DOHH2 (cell line): ENCODE data around the gene JAML.

ENCODE experiments used
- H3F3A ChIP-seq: fragments of 200-600 bp; sonication (generic), shearing (Covaris generic); 2 replicates; pipeline ENCODE4 v1.6.0; 2016; ENCODE audit warnings: antibody characterized with exemption, mild to moderate bottlenecking; ENCODE audit not compliant: control insufficient read depth, insufficient read depth
- H3K27ac ChIP-seq: fragments of 200-600 bp; sonication (generic); 2 replicates; pipeline ENCODE4 v1.5.1; 2014; ENCODE audit warnings: low read depth, mild to moderate bottlenecking, low read length, moderate library complexity
- H3K27me3 ChIP-seq: fragments of 200-600 bp; sonication (generic); 2 replicates; pipeline ENCODE4 v1.6.1; 2014; ENCODE audit warnings: mild to moderate bottlenecking, low read length, mixed read lengths; ENCODE audit not compliant: control insufficient read depth
- H3K36me3 ChIP-seq: fragments of 200-600 bp; sonication (generic); 2 replicates; pipeline ENCODE4 v1.6.1; 2014; ENCODE audit warnings: mild to moderate bottlenecking, low read length, moderate library complexity, mixed read lengths; ENCODE audit not compliant: control insufficient read depth
- H3K4me1 ChIP-seq: fragments of 200-600 bp; sonication (generic); 2 replicates; pipeline ENCODE4 v1.6.1; 2014; ENCODE audit warnings: mild to moderate bottlenecking, low read length, mixed read lengths; ENCODE audit not compliant: control insufficient read depth
- H3K4me2 ChIP-seq: fragments of 200-600 bp; sonication (generic); 2 replicates; pipeline ENCODE4 v1.6.0; 2014; ENCODE audit warnings: mild to moderate bottlenecking, low read length, moderate library complexity
- H3K4me3 ChIP-seq: fragments of 200-600 bp; sonication (generic); 2 replicates; pipeline ENCODE4 v1.5.1; 2014; ENCODE audit warnings: mild to moderate bottlenecking, low read length, mixed read lengths
- H3K79me2 ChIP-seq: fragments of 200-600 bp; sonication (generic); 2 replicates; pipeline ENCODE4 v1.6.1; 2014; ENCODE audit warnings: mild to moderate bottlenecking, low read length, mixed read lengths; ENCODE audit not compliant: control insufficient read depth
- H3K9me2 ChIP-seq: fragments of 200-600 bp; sonication (generic); replicated peaks from 2 replicates; pipeline ENCODE4 v1.6.1; 2014; ENCODE audit warnings: mild to moderate bottlenecking, low read length, mixed read lengths; ENCODE audit not compliant: control insufficient read depth
- H3K9me3 ChIP-seq: fragments of 200-600 bp; sonication (generic); 2 replicates; pipeline ENCODE4 v1.6.1; 2014; ENCODE audit warnings: antibody characterized with exemption, low read length, mixed read lengths; ENCODE audit not compliant: control insufficient read depth, insufficient read depth
- H4K20me1 ChIP-seq: fragments of 200-600 bp; sonication (generic); 2 replicates; pipeline ENCODE4 v1.6.0; 2014; ENCODE audit warnings: low read depth, mild to moderate bottlenecking, antibody characterized with exemption, low read length, moderate library complexity; ENCODE audit not compliant: control insufficient read depth, insufficient read depth
- CTCF ChIP-seq: fragments of 200-600 bp; sonication (generic); IDR thresholded peaks from one replicate; pipeline ENCODE4 v1.5.1; 2014; ENCODE audit warnings: antibody characterized with exemption, mild to moderate bottlenecking, low read depth, low read length; ENCODE audit not compliant: poor library complexity, severe bottlenecking
- EZH2phosphoT487 ChIP-seq: fragments of 200-600 bp; sonication (generic); IDR thresholded peaks from 2 replicates; pipeline ENCODE4 v1.6.1; 2017; ENCODE audit warnings: borderline replicate concordance, mild to moderate bottlenecking, antibody characterized with exemption, low read length, moderate library complexity, mixed read lengths

Gene JAML

DNA sequence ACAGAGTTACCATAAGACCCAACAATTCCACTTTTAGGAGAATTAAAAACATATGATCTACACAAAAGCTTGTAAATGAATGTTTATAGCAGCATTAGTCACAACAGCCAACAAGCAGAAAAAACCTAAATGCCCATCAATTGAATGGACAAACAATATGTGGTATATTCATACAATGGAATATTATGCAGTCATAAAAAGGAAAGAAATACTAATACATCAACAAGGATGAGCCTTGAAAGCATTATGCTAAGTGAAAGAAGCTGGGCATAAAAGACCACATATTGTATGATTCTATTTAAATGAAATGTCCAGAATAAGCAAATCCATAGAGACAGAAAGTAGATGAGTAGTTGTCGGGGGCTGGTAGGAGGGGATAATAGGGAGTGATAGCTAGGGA, 34.3 kb upstream of the JAML start:
- Histone ChIP-seq H3K36me3 (no peaks in the 10 kb centered on the region), H3F3A (no peaks in the 10 kb centered on the region), H3K27ac (no peak overlapping the region), H3K4me2 (no peak overlapping the region), H3K27me3 (peaks cover 7% of the 10 kb centered on the region), H4K20me1 (no peaks in the 10 kb centered on the region), H3K9me3 (no peaks in the 10 kb centered on the region), H3K79me2 (no peaks in the 10 kb centered on the region), H3K4me1 (peaks cover 7% of the 10 kb centered on the region), H3K9me2 (no peaks in the 10 kb centered on the region), H3K4me3 (no peak overlapping the region)
- TF ChIP-seq CTCF (no peak), EZH2phosphoT487 (no peak)

GRCh38 chr11:118258410-118258809, 33.6 kb upstream of the JAML start:
- H3K27me3 ChIP-seq, result peaks cover under 1% of the 10 kb centered on the region; the same call in 1 of the 2 replicates

DNA sequence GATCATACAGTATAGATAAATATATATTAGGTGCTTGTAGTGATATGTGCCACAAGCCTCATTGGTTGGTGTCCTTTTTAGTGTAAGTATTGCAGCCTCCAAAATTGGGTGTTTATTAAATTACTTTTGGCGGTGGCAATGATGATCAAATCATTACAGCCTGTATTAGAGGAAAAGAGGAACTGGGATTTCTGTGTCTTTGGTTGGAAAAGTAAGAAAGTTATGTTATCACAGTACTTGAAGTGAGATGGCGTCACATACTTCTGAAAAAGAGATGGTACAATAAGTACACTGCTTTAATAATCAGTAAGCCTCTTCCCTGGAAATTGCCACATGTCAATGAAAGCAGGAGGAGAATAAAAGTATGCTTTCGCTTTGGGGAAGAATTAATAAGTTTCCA, 27.9 kb upstream of the JAML start:
- H3K36me3 ChIP-seq, result no peaks in the 10 kb centered on the region
- peak overlapping the region; percentile 76 for H3K4me2 ChIP-seq
- H4K20me1 ChIP-seq, result no peaks in the 10 kb centered on the region
- no peaks in the 10 kb centered on the region for H3K9me3 ChIP-seq
- no peaks in the 10 kb centered on the region for H3K9me2 ChIP-seq
- H3K79me2 ChIP-seq, result peaks cover 17% of the 10 kb centered on the region
- H3K4me1 ChIP-seq, result peaks cover 15% of the 10 kb centered on the region
- peak overlapping the region; percentile 81 for H3K4me3 ChIP-seq
- H3K27ac ChIP-seq, result peak overlapping the region; percentile 48; the same call in 1 of the 2 replicates
- H3K27me3 ChIP-seq, result no peaks in the 10 kb centered on the region
- H3F3A ChIP-seq, result peaks cover 15% of the 10 kb centered on the region; the same call in 1 of the 2 replicates
- TF ChIP-seq EZH2phosphoT487 (no peak), CTCF (no peak)

More at GRCh38 chr11:118258410-118258809, 33.6 kb upstream of the JAML start:
- H3F3A ChIP-seq, result peaks cover 5% of the 10 kb centered on the region; the same call in 1 of the 2 replicates
- no peak overlapping the region for H3K4me3 ChIP-seq
- TF ChIP-seq EZH2phosphoT487 (no peak), CTCF (peak; percentile 48)
- no peaks in the 10 kb centered on the region for H4K20me1 ChIP-seq
- H3K79me2 ChIP-seq, result no peaks in the 10 kb centered on the region
- H3K27ac ChIP-seq, result no peak overlapping the region
- no peak overlapping the region for H3K4me2 ChIP-seq
- H3K9me3 ChIP-seq, result no peaks in the 10 kb centered on the region
- no peaks in the 10 kb centered on the region; the same call in 1 of the 2 replicates for H3K4me1 ChIP-seq
- no peaks in the 10 kb centered on the region for H3K9me2 ChIP-seq
- H3K36me3 ChIP-seq, result no peaks in the 10 kb centered on the region
